ENCODE data around the gene CENATAC. TPM values are rescaled to one million over a fixed set of nuclear protein-coding genes. Genes with fewer than 3 reads are reported as not detected.

Gene CENATAC
- total and polyA plus RNA-seq, 9 of the 15 experiments (the other 6 are each of a cell fraction or from before 2014, with no cell fraction given), result 2.4 to 25.5 (median 13.7) TPM

DNA sequence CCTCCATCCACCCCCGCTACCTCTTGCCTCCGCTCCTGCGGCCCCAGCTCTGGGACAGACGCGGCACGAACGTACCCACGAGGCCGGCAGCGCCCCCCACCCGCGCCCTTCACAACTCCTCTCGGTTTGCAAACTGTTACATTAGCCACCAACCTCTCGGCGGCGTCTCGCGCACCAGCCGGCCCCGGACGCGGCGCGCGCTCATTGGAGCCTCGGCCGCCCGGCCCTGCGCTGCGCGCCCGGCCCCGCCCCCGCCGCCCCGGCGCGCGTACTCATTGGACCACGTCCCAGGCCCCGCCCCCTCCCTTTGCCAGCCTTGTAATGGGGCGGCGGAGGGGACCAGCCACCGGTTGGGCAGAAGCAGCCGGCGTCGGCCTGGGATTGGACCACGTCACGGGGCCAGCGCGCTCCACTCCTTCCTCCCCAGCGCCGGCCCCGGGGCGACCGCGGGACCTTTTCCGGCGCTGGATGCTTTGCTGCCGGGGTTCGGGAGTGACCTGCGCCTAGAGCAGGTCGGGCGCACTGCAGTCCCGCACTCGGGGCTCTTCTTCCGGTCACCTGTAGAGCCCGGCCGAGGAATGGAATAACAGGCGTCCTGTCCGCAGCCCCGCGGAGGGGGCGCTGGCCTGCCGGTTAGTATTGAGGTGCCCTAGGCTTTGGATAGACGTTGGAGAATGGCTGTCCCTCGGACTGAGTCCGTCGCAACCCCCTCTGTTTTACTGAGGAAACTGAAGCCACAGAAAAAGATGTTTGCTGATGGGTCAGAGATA lies 59.2 kb downstream of the CENATAC start, which contains the start of gene HYOU1 (continued):
- TF ChIP-seq, protein P1, sequence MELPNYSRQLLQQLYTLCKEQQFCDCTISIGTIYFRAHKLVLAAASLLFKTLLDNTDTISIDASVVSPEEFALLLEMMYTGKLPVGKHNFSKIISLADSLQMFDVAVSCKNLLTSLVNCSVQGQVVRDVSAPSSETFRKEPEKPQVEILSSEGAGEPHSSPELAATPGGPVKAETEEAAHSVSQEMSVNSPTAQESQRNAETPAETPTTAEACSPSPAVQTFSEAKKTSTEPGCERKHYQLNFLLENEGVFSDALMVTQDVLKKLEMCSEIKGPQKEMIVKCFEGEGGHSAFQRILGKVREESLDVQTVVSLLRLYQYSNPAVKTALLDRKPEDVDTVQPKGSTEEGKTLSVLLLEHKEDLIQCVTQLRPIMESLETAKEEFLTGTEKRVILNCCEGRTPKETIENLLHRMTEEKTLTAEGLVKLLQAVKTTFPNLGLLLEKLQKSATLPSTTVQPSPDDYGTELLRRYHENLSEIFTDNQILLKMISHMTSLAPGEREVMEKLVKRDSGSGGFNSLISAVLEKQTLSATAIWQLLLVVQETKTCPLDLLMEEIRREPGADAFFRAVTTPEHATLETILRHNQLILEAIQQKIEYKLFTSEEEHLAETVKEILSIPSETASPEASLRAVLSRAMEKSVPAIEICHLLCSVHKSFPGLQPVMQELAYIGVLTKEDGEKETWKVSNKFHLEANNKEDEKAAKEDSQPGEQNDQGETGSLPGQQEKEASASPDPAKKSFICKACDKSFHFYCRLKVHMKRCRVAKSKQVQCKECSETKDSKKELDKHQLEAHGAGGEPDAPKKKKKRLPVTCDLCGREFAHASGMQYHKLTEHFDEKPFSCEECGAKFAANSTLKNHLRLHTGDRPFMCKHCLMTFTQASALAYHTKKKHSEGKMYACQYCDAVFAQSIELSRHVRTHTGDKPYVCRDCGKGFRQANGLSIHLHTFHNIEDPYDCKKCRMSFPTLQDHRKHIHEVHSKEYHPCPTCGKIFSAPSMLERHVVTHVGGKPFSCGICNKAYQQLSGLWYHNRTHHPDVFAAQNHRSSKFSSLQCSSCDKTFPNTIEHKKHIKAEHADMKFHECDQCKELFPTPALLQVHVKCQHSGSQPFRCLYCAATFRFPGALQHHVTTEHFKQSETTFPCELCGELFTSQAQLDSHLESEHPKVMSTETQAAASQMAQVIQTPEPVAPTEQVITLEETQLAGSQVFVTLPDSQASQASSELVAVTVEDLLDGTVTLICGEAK (IDR thresholded peaks at IDR 0.05), result peak; percentile 86
- TF ChIP-seq, protein P1 (CRISPR knock-in tag; IDR thresholded peaks at IDR 0.05), result no peak
- TF ChIP-seq, protein P2, sequence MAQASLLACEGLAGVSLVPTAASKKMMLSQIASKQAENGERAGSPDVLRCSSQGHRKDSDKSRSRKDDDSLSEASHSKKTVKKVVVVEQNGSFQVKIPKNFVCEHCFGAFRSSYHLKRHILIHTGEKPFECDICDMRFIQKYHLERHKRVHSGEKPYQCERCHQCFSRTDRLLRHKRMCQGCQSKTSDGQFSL (CRISPR knock-in tag; IDR thresholded peaks at IDR 0.05), result peak; percentile 77; the same call in 1 of the 2 replicates
- TF ChIP-seq, protein P2 (tag; IDR thresholded peaks at IDR 0.05), result no peak
- TF ChIP-seq POLR2B (IDR thresholded peaks at IDR 0.05; ENCODE audit: low read depth, partially characterized antibody) (peak; percentile 46), LCOR (CRISPR knock-in tag; IDR thresholded peaks at IDR 0.05) (peak; percentile 82), HDAC6 (IDR thresholded peaks at IDR 0.05; ENCODE audit: low read depth, low read length) (no peak)
- TF ChIP-seq, protein P3, sequence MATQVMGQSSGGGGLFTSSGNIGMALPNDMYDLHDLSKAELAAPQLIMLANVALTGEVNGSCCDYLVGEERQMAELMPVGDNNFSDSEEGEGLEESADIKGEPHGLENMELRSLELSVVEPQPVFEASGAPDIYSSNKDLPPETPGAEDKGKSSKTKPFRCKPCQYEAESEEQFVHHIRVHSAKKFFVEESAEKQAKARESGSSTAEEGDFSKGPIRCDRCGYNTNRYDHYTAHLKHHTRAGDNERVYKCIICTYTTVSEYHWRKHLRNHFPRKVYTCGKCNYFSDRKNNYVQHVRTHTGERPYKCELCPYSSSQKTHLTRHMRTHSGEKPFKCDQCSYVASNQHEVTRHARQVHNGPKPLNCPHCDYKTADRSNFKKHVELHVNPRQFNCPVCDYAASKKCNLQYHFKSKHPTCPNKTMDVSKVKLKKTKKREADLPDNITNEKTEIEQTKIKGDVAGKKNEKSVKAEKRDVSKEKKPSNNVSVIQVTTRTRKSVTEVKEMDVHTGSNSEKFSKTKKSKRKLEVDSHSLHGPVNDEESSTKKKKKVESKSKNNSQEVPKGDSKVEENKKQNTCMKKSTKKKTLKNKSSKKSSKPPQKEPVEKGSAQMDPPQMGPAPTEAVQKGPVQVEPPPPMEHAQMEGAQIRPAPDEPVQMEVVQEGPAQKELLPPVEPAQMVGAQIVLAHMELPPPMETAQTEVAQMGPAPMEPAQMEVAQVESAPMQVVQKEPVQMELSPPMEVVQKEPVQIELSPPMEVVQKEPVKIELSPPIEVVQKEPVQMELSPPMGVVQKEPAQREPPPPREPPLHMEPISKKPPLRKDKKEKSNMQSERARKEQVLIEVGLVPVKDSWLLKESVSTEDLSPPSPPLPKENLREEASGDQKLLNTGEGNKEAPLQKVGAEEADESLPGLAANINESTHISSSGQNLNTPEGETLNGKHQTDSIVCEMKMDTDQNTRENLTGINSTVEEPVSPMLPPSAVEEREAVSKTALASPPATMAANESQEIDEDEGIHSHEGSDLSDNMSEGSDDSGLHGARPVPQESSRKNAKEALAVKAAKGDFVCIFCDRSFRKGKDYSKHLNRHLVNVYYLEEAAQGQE (IDR thresholded peaks at IDR 0.05; ENCODE audit: borderline replicate concordance), result no peak
- TF ChIP-seq, protein P3 (CRISPR knock-in tag; IDR thresholded peaks at IDR 0.05; ENCODE audit: low read depth), result peak; percentile 32; the same call in 1 of the 2 replicates
